Keratinocyte (primary cell): ENCODE measurements around the gene ABCB9.

Experiments used
- EZH2 ChIP-seq: IDR thresholded peaks from one replicate; pipeline ENCODE4 v1.6.1; 2012; ENCODE audit warnings: inconsistent platforms, mild to moderate bottlenecking, low read length, moderate library complexity
- TF ChIP-seq, protein P1 (sequence below), 3 experiments: IDR thresholded peaks in 1 of 3; conservative IDR thresholded peaks in 1 of 3; optimal IDR thresholded peaks in 1 of 3; 2 replicates in 2 of 3; 3 replicates in 1 of 3; pipeline versions ENCODE3 to v1.5.1; 2011; ENCODE audit warnings: low read length in 3 of 3, mild to moderate bottlenecking in 3 of 3, moderate library complexity in 2 of 3, control low read depth in 1 of 3, inconsistent platforms in 1 of 3; ENCODE audit not compliant: insufficient read depth in 2 of 3; ENCODE audit errors: extremely low read depth in 1 of 3

DNA sequence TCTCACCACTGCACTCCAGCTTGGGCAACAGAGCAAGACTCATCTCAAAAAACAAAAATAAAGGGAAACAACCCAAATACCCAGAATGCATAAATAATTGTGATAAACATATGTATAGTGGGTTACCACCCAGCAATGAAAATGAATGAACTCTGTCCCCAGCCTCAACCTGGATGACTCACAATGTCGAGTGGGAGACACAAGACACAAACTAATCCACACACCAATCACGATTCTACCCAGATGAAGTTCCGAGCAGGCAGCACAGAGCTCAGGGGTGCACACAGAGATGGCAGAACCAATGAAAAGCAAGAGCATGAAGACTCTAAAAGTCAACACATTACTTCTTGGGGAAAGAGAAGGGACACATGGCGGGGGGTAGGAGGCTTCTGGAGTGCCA, 27.1 kb downstream of the ABCB9 start:
- TF ChIP-seq, protein P1, sequence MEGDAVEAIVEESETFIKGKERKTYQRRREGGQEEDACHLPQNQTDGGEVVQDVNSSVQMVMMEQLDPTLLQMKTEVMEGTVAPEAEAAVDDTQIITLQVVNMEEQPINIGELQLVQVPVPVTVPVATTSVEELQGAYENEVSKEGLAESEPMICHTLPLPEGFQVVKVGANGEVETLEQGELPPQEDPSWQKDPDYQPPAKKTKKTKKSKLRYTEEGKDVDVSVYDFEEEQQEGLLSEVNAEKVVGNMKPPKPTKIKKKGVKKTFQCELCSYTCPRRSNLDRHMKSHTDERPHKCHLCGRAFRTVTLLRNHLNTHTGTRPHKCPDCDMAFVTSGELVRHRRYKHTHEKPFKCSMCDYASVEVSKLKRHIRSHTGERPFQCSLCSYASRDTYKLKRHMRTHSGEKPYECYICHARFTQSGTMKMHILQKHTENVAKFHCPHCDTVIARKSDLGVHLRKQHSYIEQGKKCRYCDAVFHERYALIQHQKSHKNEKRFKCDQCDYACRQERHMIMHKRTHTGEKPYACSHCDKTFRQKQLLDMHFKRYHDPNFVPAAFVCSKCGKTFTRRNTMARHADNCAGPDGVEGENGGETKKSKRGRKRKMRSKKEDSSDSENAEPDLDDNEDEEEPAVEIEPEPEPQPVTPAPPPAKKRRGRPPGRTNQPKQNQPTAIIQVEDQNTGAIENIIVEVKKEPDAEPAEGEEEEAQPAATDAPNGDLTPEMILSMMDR (optimal IDR thresholded peaks at IDR 0.05 in 1 of 3, IDR thresholded peaks at IDR 0.05 in 1 of 3, conservative IDR thresholded peaks at IDR 0.05 in 1 of 3; ENCODE audit: extremely low read depth in 1 of 3, insufficient read depth in 2 of 3, low read length in 3 of 3), result no peak
- TF ChIP-seq EZH2, result no peak
